Measurements from ENCODE around the gene SMIM41.
A peak's percentile ranks its signal among the peaks of the same experiment; 100 is the strongest.

- no peak for TF ChIP-seq POLR2A (IDR thresholded peaks at IDR 0.05)
- peak; percentile 44 to 81 (median 70) for TF ChIP-seq CTCF (IDR thresholded peaks at IDR 0.05)
These were observed 42.5 kb downstream of the SMIM41 start for GRCh38 chr12:52121824-52122539.
